K562 (cell line): ENCODE data around the gene AJM1. TPM values are rescaled to one million over a fixed set of nuclear protein-coding genes. Genes with fewer than 3 reads are reported as not detected.
A peak's percentile ranks its signal among the peaks of the same experiment; 100 is the strongest.

Source experiments
- BHLHE40 ChIP-seq: IDR thresholded peaks from 2 replicates; pipeline ENCODE4 v1.6.1; 2011; ENCODE audit warnings: low read length, improper control_type of control experiment
- CBX3 ChIP-seq, 2 experiments: IDR thresholded peaks; 1 replicate in 1 of 2; 2 replicates in 1 of 2; pipeline ENCODE4 v1.6.1; 2012; ENCODE audit warnings: inconsistent platforms in 2 of 2, low read length in 2 of 2, borderline replicate concordance in 1 of 2, control low read depth in 1 of 2
- CREB3L1 ChIP-seq: fragments of 450-650 bp; IDR thresholded peaks from 2 replicates; pipeline ENCODE4 v1.6.1; 2014; ENCODE audit warnings: low read depth, mild to moderate bottlenecking, moderate library complexity, borderline replicate concordance
- EGR1 ChIP-seq: fragments of 450-650 bp; conservative IDR thresholded peaks from 2 replicates; pipeline ENCODE4 v1.6.1; 2017; ENCODE audit warnings: mild to moderate bottlenecking
- GATAD2B ChIP-seq: fragments of 450-650 bp; IDR thresholded peaks from 2 replicates; pipeline ENCODE4 v1.6.1; 2017; ENCODE audit warnings: mild to moderate bottlenecking, borderline replicate concordance
- MTF1 ChIP-seq: fragments of 250-450 bp; sonication (Bioruptor Pico); IDR thresholded peaks from 2 replicates; pipeline ENCODE4 v1.9.0; 2021; ENCODE audit warnings: moderate library complexity, mild to moderate bottlenecking, inconsistent platforms, borderline replicate concordance
- POLR2A ChIP-seq: fragments of 450-650 bp; conservative IDR thresholded peaks from 2 replicates; pipeline ENCODE4 v1.6.1; 2016
- POLR2B ChIP-seq: fragments of 450-650 bp; IDR thresholded peaks from 2 replicates; pipeline ENCODE4 v1.6.1; 2018; ENCODE audit warnings: low read depth; ENCODE audit not compliant: partially characterized antibody
- SIN3A ChIP-seq, 2 experiments: fragments of 150-350 bp in 1 of 2; IDR thresholded peaks; 2 replicates each; pipeline ENCODE4 v1.6.1; 2011 to 2016; ENCODE audit warnings: borderline replicate concordance in 2 of 2, low read depth in 2 of 2, low read length in 2 of 2, mild to moderate bottlenecking in 2 of 2, moderate library complexity in 2 of 2; ENCODE audit not compliant: control insufficient read depth in 1 of 2
- SIN3B ChIP-seq: fragments of 450-650 bp; IDR thresholded peaks from 2 replicates; pipeline ENCODE4 v1.6.1; 2017; ENCODE audit warnings: low read depth, mild to moderate bottlenecking, moderate library complexity
- TOE1 ChIP-seq, 2 experiments: fragments of 450-650 bp in 1 of 2; sonication (generic) in 1 of 2; formaldehyde crosslinking in 1 of 2; IDR thresholded peaks; 2 replicates each; pipeline versions ENCODE4 v1.7.1 to v1.8.0; 2016 to 2022; ENCODE audit warnings: borderline replicate concordance in 2 of 2, mild to moderate bottlenecking in 2 of 2, antibody characterized with exemption in 1 of 2, inconsistent platforms in 1 of 2, low read depth in 1 of 2, missing genetic modification reagents in 1 of 2, moderate library complexity in 1 of 2
- VEZF1 ChIP-seq: fragments of 200-800 bp; sonication (Bioruptor generic); IDR thresholded peaks from 2 replicates; pipeline ENCODE4 v1.6.1; 2017; ENCODE audit warnings: missing genetic modification characterization, missing compliant biosample characterization
- ZFX ChIP-seq: sonication (generic); formaldehyde crosslinking; IDR thresholded peaks from 2 replicates; pipeline ENCODE4 v1.8.0; 2022; ENCODE audit warnings: mild to moderate bottlenecking, missing genetic modification reagents, moderate library complexity
- ZNF407 ChIP-seq: fragments of 450-650 bp; IDR thresholded peaks from 2 replicates; pipeline ENCODE4 v1.6.1; 2016; ENCODE audit warnings: low read depth
- polyA plus RNA-seq, 8 experiments: library from polyadenylated mRNA; depleted of rRNA in 4 of 8; stranded (reverse) in 5 of 8; unstranded in 3 of 8; fragments of >200 nt; fragmentation: Nextera tagmentation in 2 of 8; fragmentation: Illumina TruSeq in 1 of 8; extraction: Ambion mirVana in 2 of 8; extraction: Trizol in 1 of 8; gene quantifications; 2 replicates each; pipeline versions ENCODE4 v1.2.1 to v1.2.3, GENCODE V29; 2011 to 2014; ENCODE audit warnings: inconsistent platforms in 1 of 8, missing spikeins in 1 of 8
- total RNA-seq, 7 experiments: library from RNA; depleted of rRNA in 6 of 7; stranded (reverse); fragments of >200 nt in 6 of 7; fragmentation: Illumina TruSeq in 2 of 7; extraction: Trizol in 2 of 7; gene quantifications; 2 replicates each; pipeline versions ENCODE4 v1.2.1 to v1.2.3, GENCODE V29; 2011 to 2021; ENCODE audit warnings: low replicate concordance in 1 of 7

The AJM1 gene
- total and polyA plus RNA-seq, 9 of the 15 experiments (the other 6 are each of a cell fraction or from before 2014, with no cell fraction given): 0.01 to 3.7 (median 0.65) TPM; not detected in 1

- TF ChIP-seq ZFX (CRISPR knock-in tag) (peak; percentile 49), TOE1 (IDR thresholded peaks at IDR 0.05; ENCODE audit: borderline replicate concordance) (no peak), TOE1 (CRISPR knock-in tag; IDR thresholded peaks at IDR 0.05; ENCODE audit: borderline replicate concordance, low read depth) (no peak), BHLHE40 (peak; percentile 67), ZNF407 (peak; percentile 85), CBX3 (IDR thresholded peaks at IDR 0.05; ENCODE audit: borderline replicate concordance in 1 of 2, low read length in 2 of 2) (peak in 1 of 2 experiments; percentile 14; a peak in 1 of 3 replicates), POLR2B (peak; percentile 70), GATAD2B (peak; percentile 74), CREB3L1 (peak; percentile 70; the same call in 1 of the 2 replicates), VEZF1 (CRISPR knock-in tag) (peak; percentile 85), EGR1 (peak; percentile 31), MTF1 (no peak), SIN3A (IDR thresholded peaks at IDR 0.05; ENCODE audit: borderline replicate concordance in 2 of 2, control insufficient read depth in 1 of 2, low read depth in 2 of 2, low read length in 2 of 2) (peak in 1 of 2 experiments; percentile 77; a peak in 2 of 4 replicates), SIN3B (peak; percentile 75), POLR2A (peak; percentile 81)
Observed at GRCh38 chr9:136807281-136808074, 34.8 kb upstream of the AJM1 start, which contains the start of gene RABL6 (continued).
